Glutamatergic neuron (in vitro differentiated cells): Measurements from ENCODE around the gene ZNF473. TPM values are rescaled to one million over a fixed set of nuclear protein-coding genes. Genes with fewer than 3 reads are reported as not detected.

ENCODE experiments used
- DNase-seq: peaks from one replicate; pipeline ENCODE4 v3.0.0; 2022
- H3K27ac Mint-ChIP-seq: one replicate; pipeline ENCODE4 v1.8.0; 2020; ENCODE audit warnings: mild to moderate bottlenecking, mixed read lengths, inconsistent platforms; ENCODE audit not compliant: unreplicated experiment
- H3K27me3 Mint-ChIP-seq: one replicate; pipeline ENCODE4 v1.8.0; 2020; ENCODE audit warnings: mild to moderate bottlenecking, moderate library complexity, mixed read lengths, inconsistent platforms; ENCODE audit not compliant: unreplicated experiment
- H3K36me3 Mint-ChIP-seq: one replicate; pipeline ENCODE4 v1.8.0; 2020; ENCODE audit warnings: mild to moderate bottlenecking, mixed read lengths, inconsistent platforms; ENCODE audit not compliant: unreplicated experiment
- H3K4me1 Mint-ChIP-seq: one replicate; pipeline ENCODE4 v1.8.0; 2020; ENCODE audit warnings: mild to moderate bottlenecking, low read depth, mixed read lengths, inconsistent platforms; ENCODE audit not compliant: unreplicated experiment
- H3K4me3 Mint-ChIP-seq: one replicate; pipeline ENCODE4 v1.8.0; 2020; ENCODE audit warnings: mild to moderate bottlenecking, mixed read lengths, inconsistent platforms; ENCODE audit not compliant: unreplicated experiment
- H3K9me3 Mint-ChIP-seq: one replicate; pipeline ENCODE4 v1.8.0; 2020; ENCODE audit warnings: mild to moderate bottlenecking, moderate library complexity, mixed read lengths, inconsistent platforms; ENCODE audit not compliant: unreplicated experiment
- total RNA-seq: library from RNA; stranded (reverse); fragmentation: NEBNext Ultra II Directional; extraction: Animal tissue kit (Norgen Biotek cat#: 25700); gene quantifications from one replicate; pipeline ENCODE4 v1.2.1, GENCODE V29; 2021; ENCODE audit not compliant: unreplicated experiment
- TF ChIP-seq, protein P1 (sequence below): fragments of 200-600 bp; sonication (generic); IDR thresholded peaks from one replicate; pipeline ENCODE4 v1.5.0; 2021; ENCODE audit not compliant: partially characterized antibody, unreplicated experiment

ZNF473 gene
- total RNA-seq, 1 donor from 2014 or later, result 13.4 TPM

DNA sequence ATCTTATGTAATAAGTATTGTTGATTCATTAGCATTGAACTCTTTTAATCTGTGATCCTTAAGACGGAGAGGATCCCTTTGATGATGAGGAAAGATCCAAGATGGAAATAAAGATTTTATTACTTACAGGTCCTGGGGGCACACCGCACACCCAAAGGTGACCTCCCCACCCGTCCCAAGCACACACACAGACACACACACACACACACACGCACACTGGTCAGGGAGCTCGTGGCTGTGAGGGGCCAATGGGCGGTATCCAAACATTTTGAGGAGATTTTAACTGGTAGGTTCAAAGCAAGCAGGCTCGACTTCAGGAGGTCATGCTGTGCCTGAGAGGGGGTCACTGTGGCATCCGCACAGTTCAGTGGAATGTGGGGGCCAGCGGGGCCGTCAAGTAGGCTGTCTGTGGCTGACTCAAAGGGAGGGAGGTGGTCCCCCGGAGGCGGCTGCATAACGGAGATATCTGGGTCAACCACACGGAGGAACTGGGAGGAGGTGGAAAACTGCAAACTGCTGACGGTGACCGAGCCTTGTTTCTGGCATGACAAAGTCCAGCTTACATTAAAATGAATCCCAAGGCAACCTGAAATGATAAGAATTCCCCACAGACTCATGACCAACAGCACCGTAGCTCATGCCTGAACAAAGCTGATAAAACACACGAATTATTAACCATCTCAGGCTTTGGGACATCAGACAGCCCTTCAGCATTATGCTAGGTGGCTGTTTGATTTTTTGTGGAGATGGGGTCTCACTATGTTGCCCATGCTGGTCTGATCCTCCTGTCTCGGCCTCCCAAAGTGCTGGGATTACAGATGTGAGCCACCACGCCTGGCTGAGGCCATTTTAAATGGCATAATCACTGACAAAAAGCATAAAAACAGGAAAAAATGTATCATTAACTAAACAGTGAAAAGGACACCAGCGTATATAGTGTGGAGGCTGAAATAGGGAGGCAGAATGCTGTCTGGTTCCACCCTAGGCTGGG is 43.9 kb upstream of the ZNF473 start:
- Mint-ChIP-seq H3K4me1 (no peaks in the 10 kb centered on the region), H3K9me3 (peaks cover 7% of the 10 kb centered on the region), H3K4me3 (no peak overlapping the region), H3K27me3 (peaks cover 5% of the 10 kb centered on the region), H3K36me3 (no peaks in the 10 kb centered on the region), H3K27ac (no peak overlapping the region)
- TF ChIP-seq, protein P1, sequence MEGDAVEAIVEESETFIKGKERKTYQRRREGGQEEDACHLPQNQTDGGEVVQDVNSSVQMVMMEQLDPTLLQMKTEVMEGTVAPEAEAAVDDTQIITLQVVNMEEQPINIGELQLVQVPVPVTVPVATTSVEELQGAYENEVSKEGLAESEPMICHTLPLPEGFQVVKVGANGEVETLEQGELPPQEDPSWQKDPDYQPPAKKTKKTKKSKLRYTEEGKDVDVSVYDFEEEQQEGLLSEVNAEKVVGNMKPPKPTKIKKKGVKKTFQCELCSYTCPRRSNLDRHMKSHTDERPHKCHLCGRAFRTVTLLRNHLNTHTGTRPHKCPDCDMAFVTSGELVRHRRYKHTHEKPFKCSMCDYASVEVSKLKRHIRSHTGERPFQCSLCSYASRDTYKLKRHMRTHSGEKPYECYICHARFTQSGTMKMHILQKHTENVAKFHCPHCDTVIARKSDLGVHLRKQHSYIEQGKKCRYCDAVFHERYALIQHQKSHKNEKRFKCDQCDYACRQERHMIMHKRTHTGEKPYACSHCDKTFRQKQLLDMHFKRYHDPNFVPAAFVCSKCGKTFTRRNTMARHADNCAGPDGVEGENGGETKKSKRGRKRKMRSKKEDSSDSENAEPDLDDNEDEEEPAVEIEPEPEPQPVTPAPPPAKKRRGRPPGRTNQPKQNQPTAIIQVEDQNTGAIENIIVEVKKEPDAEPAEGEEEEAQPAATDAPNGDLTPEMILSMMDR, result no peak
- DNase-seq, result no peak

DNA sequence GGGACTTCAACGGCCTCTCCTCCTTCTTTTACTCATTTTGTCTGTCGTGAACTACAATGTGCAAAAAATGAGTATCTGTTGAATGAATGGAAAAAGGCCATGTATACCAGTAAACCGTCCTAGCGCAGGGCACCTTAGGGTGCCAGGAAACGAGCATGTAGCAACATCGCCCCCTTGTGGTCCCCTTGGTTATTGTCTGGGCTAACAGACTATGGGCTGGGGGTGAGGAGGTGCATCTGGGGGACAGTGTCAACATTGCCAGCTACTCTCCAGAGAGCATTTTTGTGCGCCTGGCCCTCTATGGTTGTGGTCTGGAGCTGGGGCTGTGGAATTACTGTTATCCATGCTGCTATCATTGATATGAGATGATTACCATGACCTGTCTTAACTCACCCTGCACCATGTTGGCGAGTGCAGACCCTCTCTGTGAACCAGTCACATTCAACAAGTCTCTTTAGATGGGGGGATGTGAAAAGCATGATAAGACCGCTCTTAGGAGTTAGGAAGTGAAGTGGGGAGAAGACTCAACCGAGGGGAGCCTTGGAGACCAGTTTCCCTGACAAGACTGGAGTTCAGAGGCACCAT is 42.1 kb upstream of the ZNF473 start:
- Mint-ChIP-seq H3K4me1 (no peaks in the 10 kb centered on the region), H3K9me3 (peaks cover 7% of the 10 kb centered on the region), H3K27ac (no peak overlapping the region), H3K36me3 (no peaks in the 10 kb centered on the region), H3K27me3 (peaks cover 5% of the 10 kb centered on the region), H3K4me3 (no peak overlapping the region)
- TF ChIP-seq, protein P1, result peak; percentile 95
- peak; percentile 67 for DNase-seq

DNA sequence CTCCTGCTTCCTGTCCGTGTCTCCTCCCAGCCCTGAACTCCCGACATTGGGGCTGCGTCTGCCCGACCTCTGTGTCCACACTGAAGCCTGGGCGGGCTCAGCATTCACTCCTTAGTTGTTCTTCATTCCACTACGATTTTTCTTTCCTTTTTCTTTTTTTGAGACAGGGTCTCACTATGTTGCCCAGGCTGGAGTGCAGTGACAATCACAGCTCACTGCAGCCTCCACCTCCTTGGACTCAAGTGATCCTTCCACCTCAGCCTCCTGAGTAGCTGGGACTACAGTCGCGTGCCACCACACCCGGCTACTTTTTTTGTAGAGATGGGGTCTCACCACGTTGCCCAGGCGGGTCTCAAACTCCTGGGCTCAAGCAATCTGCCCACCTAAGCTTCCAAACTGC is 41.3 kb upstream of the ZNF473 start:
- Mint-ChIP-seq H3K27ac (no peak overlapping the region), H3K4me3 (no peak overlapping the region), H3K9me3 (peaks cover 7% of the 10 kb centered on the region), H3K4me1 (no peaks in the 10 kb centered on the region), H3K36me3 (no peaks in the 10 kb centered on the region), H3K27me3 (peaks cover 8% of the 10 kb centered on the region)
- TF ChIP-seq, protein P1, result no peak
- no peak for DNase-seq

DNA sequence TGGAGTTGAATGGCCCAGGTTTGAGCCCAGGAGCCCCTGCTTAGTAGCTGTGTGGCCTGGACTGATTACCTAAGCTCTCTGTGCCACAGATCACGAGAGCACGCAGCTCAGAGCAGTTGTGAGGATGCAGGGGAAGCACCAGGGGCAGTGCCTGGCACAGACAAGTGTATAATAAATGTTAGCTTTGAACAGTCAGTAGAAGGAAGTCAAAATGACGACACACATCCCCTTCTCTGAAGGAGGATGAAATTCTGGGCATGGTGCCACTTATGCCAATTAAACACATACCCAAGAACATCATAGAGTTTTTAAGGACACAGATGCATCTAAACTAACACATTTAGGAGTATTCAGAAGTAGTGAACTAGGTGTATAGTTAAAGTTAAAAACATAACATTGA is 39.9 kb upstream of the ZNF473 start:
- TF ChIP-seq, protein P1, result no peak
- Mint-ChIP-seq H3K27ac (no peak overlapping the region), H3K36me3 (no peaks in the 10 kb centered on the region), H3K9me3 (peaks cover 7% of the 10 kb centered on the region), H3K4me1 (no peaks in the 10 kb centered on the region), H3K4me3 (no peak overlapping the region), H3K27me3 (peaks cover 8% of the 10 kb centered on the region)
- DNase-seq, result no peak

DNA sequence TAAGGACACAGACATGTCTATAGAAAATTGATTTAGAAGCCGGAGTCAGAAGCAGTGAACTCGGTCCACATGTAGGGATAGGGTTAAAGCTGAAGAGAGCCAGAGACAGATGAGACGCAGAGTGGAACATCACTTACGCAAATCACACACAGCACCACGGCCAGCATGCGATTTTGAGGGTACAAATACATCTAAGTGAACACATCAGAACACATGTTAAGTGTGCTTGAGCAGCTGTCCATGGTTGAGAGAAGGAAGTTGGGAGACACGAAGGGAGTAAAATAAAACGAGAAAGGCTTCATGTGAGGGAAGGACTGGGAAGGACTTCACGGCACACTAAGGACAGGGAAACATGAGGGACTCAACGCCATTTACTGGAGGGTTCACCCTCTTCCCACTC is 39.5 kb upstream of the ZNF473 start:
- Mint-ChIP-seq H3K27ac (peak overlapping the region; percentile 0), H3K4me1 (no peaks in the 10 kb centered on the region), H3K27me3 (peaks cover 8% of the 10 kb centered on the region), H3K36me3 (no peaks in the 10 kb centered on the region), H3K4me3 (no peak overlapping the region), H3K9me3 (peaks cover 7% of the 10 kb centered on the region)
- DNase-seq, result no peak
- TF ChIP-seq, protein P1, result no peak
